GM19455 (cell line): ENCODE data around the gene PTDSS2.

ENCODE experiments used
- ATAC-seq: cut with Tn5 transposase; IDR thresholded peaks from one replicate; pipeline ENCODE4 v1.9.1; 2021; ENCODE audit not compliant: unreplicated experiment

PTDSS2 gene

DNA sequence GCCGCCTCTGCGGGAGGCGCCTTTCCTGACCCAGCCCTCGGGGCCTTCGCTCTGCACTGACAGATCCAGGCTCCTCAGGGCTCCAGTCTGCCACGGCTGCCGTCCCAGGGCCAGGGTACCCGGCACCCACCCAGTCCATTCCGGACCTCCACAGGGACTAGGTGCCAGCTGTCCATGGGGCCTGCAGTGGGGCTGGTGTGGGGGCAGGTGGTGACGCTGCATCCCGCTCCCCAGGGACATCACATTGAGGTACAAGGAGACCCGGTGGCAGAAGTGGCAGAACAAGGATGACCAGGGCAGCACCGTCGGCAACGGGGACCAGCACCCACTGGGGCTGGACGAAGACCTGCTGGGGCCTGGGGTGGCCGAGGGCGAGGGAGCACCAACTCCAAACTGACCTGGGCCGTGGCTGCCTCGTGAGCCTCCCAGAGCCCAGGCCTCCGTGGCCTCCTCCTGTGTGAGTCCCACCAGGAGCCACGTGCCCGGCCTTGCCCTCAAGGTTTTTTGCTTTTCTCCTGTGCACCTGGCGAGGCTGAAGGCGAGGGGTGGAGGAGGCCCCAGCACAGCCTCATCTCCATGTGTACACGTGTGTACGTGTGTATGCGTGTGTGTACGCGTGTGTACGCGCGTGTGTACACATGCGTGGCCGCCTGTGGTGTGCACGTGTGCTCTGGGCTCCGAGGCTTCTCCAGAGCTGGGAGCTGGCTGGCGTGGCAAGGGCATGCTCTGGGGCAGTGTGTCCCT is 40.3 kb downstream of the PTDSS2 start:
- no peak for ATAC-seq

- ATAC-seq = no peak
These were observed 40.8 kb downstream of the PTDSS2 start for GRCh38 chr11:490930-491260.

- no peak for ATAC-seq
These were observed 41.3 kb downstream of the PTDSS2 start for GRCh38 chr11:491358-491757.

- no peak for ATAC-seq
These were observed 42.5 kb downstream of the PTDSS2 start for GRCh38 chr11:492427-493226.

- no peak for ATAC-seq
These were observed 44.9 kb downstream of the PTDSS2 start for GRCh38 chr11:494761-495536.

GRCh38 chr11:495537-495931 is 45.5 kb downstream of the PTDSS2 start:
- no peak for ATAC-seq

- no peak for ATAC-seq
These were observed 46.9 kb downstream of the PTDSS2 start for GRCh38 chr11:496834-497564.

GRCh38 chr11:497565-498296 is 47.7 kb downstream of the PTDSS2 start:
- ATAC-seq = no peak

DNA sequence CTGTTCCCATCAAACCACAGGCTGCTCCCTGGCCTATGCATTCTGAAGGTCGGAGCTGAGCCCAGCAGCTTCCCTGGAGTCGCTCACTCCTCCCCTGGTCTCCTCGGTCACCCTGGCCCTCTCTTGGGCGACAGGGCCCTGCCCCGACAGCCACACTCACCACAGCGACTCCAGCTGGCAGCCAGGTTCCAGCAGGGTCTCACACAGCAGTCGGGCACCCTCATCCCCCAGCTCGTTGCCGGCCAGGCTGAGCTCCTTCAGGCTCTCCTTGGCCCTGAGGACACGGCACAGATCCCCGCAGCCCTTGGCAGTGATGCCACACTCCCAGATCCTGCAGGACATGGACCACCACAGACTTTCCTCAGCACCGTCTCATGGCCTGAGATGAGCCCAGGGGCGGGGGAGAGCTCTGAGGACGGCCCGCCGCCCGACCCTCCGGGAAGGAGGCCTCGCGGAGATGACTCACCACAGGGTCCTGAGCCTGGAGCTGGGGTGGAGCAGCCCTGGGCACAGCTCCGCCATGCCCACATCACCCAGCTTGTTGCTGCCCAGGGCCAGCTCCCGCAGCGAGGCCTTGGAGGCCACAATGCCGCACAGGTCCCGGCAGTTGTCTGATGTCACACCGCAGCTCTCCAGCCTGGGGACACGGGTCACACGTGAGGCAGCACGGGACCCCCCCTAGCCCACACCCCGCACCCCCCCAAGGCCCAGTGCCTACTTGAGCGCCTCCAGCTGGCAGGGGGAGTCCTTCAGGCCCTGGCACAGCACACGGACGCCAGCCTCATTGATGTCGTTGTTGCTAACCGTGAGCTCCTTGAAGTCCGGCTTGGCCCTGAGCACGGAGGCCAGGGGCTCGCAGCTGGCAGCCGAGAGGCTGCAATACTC is 48.5 kb downstream of the PTDSS2 start:
- no peak for ATAC-seq

GRCh38 chr11:499201-500076 is 49.4 kb downstream of the PTDSS2 start:
- ATAC-seq = no peak

DNA sequence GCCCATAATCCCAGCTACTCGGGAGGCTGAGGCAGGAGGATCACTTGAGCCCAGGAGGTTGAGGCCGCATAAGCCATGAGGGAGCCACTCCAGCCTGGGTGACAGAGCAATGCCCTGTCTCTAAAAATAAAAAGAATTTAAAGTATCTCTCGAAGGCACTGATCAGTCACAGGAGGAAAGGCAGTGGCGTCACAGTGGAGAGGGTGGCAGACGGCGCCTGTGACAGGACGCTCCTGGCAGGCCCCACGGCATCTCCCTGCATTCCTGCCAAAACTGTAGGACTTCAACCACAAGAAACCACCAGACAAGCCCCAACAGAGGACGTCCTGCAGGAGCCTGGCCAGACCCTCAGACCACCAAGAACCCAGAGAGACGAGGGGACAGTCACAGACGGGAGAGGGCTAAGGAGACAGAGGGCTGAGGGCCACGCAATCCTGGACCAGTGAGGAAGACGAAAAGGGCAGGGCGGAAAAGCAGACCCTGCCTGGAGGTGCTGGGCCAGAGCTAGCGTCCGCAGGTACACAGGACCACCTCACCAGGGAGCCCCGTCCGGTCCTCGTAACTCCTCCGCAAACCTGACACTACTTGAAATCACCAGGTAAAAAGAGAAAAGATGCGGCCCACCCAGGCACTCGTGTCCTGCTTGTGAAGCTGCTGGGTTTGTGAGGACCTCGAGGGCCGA is 51.1 kb downstream of the PTDSS2 start:
- ATAC-seq = no peak

DNA sequence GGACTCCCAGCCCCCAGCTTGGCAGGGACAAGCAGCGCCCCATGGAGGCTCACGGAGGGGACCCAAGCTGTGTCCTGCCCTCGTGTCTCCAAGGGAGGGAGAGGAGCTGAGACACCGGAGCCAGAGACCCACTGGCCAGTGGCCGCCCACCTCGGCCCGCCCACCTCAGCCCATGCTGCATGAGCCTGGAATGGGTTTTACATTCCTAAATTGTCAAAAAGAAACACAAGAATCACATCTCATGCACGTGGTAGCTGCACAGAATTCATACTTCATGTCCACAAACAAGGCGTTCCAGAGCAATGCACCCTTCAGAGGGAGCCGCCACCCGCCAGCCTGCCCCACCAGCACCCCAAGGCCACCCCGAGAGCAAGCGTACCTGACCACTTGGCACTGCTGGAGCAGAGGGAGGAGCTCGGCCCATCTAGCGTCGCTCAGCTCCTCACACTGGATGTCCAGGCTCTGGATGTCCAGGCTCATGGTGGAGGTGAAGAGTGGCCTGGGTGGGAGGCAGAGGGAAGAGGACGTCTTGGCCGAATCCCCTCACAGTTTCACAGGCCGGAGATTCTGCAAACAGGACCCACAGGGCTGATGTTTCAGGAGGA is 51.7 kb downstream of the PTDSS2 start:
- no peak for ATAC-seq

DNA sequence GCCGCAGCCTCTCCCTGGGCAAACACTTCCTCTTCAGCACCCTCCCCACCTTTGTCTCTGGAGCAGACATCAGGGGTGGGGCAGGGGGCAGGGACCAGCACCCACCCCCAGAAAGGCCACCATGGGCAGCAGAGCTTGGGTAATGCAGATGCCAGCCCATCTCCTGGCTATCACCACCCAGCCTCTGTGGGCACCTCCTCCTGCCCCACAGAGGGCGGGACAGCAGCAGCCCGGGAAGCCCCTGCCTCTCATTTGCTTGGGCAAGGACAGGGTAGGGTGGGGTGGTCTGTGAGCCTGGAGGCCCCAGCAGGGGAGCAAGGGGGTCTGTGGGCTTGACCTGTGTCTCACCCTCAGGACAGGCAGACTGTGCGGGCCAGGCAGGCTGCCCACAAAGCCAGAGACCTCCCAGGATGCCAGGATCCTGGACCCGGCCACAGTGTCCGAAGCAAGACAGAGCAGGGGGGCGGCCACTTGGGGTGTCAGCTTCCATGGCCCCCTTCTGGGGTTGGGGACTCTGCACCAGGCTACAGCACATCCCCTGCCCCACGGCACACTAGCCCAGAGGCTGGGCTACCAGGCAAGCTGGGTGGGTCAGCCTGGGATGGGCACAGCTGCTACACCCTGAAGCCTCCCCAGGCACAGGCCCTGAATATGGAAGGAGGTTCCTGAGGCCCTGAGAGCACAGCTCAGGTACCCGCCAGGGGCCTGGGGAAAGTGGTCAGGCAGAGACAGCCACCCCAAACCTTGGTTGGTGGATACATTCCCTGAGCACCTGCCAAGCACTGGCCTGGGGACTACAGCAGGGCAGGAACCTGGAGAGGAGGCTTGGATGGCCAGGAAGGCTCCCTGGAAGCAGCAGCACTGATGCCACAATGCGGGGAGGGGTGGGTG is 52.5 kb downstream of the PTDSS2 start:
- no peak for ATAC-seq

- no peak for ATAC-seq
These were observed 53.3 kb downstream of the PTDSS2 start for GRCh38 chr11:503179-503981.

DNA sequence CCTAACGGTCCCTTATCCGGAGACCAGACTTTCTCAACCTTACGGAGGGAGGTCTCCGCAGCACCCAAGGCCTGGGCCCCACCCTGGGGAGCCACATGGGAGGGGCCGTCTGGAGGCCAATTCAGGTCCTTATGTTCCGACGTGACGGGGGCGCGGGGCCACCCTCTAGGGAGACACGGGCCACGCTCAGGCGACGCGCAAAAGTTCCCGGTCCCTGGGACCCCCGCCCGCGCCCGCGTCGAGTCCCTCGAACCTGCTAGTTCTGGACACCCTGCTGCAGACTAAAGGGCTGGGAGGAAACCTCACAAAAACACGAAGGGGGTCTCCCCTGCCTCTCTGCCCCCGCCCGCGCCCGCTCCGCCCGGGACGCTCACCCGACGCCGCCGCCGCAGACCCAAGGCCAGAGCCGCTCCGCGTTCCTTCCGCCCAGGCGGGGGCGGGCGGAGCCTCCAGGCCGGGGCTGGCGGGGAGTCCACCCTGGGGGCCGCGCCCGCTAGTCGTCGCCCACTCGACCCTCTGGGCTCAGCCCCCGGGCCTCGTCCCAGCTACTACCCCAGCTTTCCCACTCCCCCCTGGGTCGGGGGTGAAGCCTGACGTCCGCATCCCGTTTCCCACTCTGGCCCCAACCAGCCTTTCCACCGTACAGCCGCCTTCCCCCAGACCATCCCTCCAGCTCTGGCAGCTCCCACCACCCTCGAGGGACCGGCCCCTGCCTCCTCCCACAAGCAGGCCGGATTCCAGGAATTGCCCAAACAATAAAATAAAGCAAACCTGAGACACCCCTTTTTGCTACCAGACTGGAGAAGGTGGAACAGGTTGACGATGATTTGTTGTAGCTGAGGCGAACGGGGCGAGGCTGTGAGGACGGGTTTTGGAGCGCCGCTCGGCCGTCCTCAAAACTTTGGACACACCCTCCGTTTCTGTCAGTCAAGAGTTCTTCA is 54.2 kb downstream of the PTDSS2 start:
- no peak for ATAC-seq
